ENCODE measurements around the gene ADIPOR2. TPM values are rescaled to one million over a fixed set of nuclear protein-coding genes. Genes with fewer than 3 reads are reported as not detected.

ADIPOR2 gene
- total and polyA plus RNA-seq, 11 donors: 17.7 to 52.5 (median 36.7) TPM

GRCh38 chr12:1781772-1782171 is 90.9 kb downstream of the ADIPOR2 start:
- 27 to 52% (median 40%) methylated on average over 2 of the region's 2 CpGs for WGBS, 4 donors
- no peak for TF ChIP-seq CTCF (IDR thresholded peaks at IDR 0.05)
- no peak for TF ChIP-seq POLR2A (IDR thresholded peaks at IDR 0.05)
- Histone ChIP-seq H3K27ac (no peak overlapping the region), H3K36me3 (peaks cover 0 to 51% (median 38%) of the 10 kb centered on the region in 9 donors), H3K4me1 (peaks cover 0 to 30% (median 18%) of the 10 kb centered on the region in 12 donors), H3K27me3 (no peaks in the 10 kb centered on the region), H3K4me3 (no peak overlapping the region), H3K9me3 (no peaks in the 10 kb centered on the region)
- DNase-seq (no peak), ATAC-seq (peak in 1 of 4 donors; percentile 23)
- intact Hi-C loops (cut with DNase I): no loop called here

DNA sequence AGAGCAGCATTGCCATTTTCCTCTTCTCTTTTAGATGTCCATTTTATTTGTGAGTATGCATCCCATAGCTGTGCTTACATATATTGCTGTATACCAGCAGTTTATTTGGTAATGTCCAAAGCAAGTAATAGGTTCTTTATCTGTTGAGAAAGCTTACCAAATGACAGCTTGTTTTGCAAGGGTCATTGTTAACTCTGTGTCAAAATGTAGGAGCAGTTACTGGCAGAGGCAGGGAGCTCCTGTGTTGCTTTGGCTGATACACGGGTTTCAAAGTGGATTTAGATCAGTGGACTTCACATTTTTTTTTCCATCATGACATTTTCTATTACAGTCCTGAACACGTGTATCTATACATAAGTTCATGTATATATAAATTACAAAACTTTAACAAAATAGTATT is 91.3 kb downstream of the ADIPOR2 start:
- Histone ChIP-seq H3K9me3 (no peaks in the 10 kb centered on the region), H3K36me3 (peaks cover 0 to 54% (median 41%) of the 10 kb centered on the region in 9 donors), H3K27me3 (no peaks in the 10 kb centered on the region), H3K4me1 (peaks cover 0 to 29% (median 16%) of the 10 kb centered on the region in 12 donors), H3K4me3 (no peak overlapping the region), H3K27ac (no peak overlapping the region)
- no peak for DNase-seq
- no peak for ATAC-seq
- intact Hi-C loops (cut with DNase I): no loop called here
- 53 to 71% (median 64%) methylated on average over 2 of the region's 2 CpGs for WGBS, 4 donors
- TF ChIP-seq POLR2A (IDR thresholded peaks at IDR 0.05): no peak

DNA sequence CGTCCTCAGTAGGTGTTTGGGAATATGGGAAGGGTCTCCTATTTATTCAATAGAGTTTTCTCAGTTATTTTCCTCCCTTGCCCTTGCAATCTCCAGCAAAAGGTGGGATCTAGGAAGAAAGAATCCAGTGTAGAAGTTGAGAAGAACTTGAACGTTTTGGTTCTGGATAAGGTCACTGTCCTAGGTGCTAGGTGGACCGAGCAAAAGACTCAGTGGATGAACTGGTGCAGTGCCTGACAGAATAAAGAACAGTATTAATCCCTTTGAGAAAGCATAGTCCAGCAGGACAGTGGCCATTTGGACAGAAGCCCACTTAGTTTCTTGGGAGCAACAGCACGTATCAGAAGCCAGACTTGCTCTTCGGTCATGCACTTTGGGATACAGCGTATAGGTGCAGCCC is 96.8 kb downstream of the ADIPOR2 start:
- DNase-seq (no peak), ATAC-seq (no peak)
- WGBS, 4 donors: 59 to 79% (median 74%) methylated on average over 6 of the region's 6 CpGs
- TF ChIP-seq CTCF (IDR thresholded peaks at IDR 0.05) (no peak), POLR2A (IDR thresholded peaks at IDR 0.05) (no peak)
- intact Hi-C loops (cut with DNase I): no loop called here
- no peak overlapping the region for H3K27ac ChIP-seq
- no peaks in the 10 kb centered on the region for H3K9me3 ChIP-seq
- no peak overlapping the region for H3K4me3 ChIP-seq
- H3K4me1 ChIP-seq: peaks cover 0 to 17% (median 5%) of the 10 kb centered on the region in 12 donors
- no peaks in the 10 kb centered on the region for H3K27me3 ChIP-seq
- peaks cover 0 to 52% (median 43%) of the 10 kb centered on the region in 9 donors for H3K36me3 ChIP-seq

GRCh38 chr12:1790444-1790843 is 99.6 kb downstream of the ADIPOR2 start:
- H3K27me3 ChIP-seq: no peaks in the 10 kb centered on the region
- peaks cover 0 to 30% (median 21%) of the 10 kb centered on the region in 9 donors for H3K36me3 ChIP-seq
- no peak overlapping the region for H3K27ac ChIP-seq
- H3K4me1 ChIP-seq: peaks cover 5 to 26% (median 16%) of the 10 kb centered on the region in 12 donors
- WGBS, 4 donors: 70 to 81% (median 74%) methylated on average over 7 of the region's 7 CpGs
- DNase-seq (no peak), ATAC-seq (no peak)
- intact Hi-C loops (cut with DNase I): loop anchor here in 6 of 10 donors (2.0 to 10.0 kb wide), 5 partner anchors 136 to 994 kb away; no protein-coding TSS in a partner anchor
- no peak for TF ChIP-seq POLR2A (IDR thresholded peaks at IDR 0.05)
- TF ChIP-seq CTCF (IDR thresholded peaks at IDR 0.05): no peak
- H3K4me3 ChIP-seq: no peak overlapping the region
- H3K9me3 ChIP-seq: no peaks in the 10 kb centered on the region
